IPS-18c (cell line): ENCODE measurements around the gene RNU6-8.

Source experiments
- H3K4me3 ChIP-seq: 2 replicates; pipeline ENCODE4 v1.7.0; 2013; ENCODE audit warnings: low read depth, mild to moderate bottlenecking, low read length, moderate library complexity; ENCODE audit not compliant: insufficient read depth
- H3K9me3 ChIP-seq: one replicate; pipeline ENCODE4 v1.6.1; 2013; ENCODE audit warnings: mild to moderate bottlenecking, low read length, moderate library complexity; ENCODE audit not compliant: control insufficient read depth, insufficient read depth

The RNU6-8 gene

GRCh38 chr14:32202998-32203882 is at the start of gene RNU6-8:
Gene RNU6-8 (minus strand): TSS chr14:32203269.
- H3K9me3 ChIP-seq, result no peaks in the 10 kb centered on the region
- peak within 1 kb of the TSS; percentile 83 for H3K4me3 ChIP-seq

GRCh38 chr14:32252030-32252670 is 49.1 kb upstream of the RNU6-8 start:
- Histone ChIP-seq H3K9me3 (no peaks in the 10 kb centered on the region), H3K4me3 (no peak overlapping the region)

GRCh38 chr14:32251530-32251929 is 48.5 kb upstream of the RNU6-8 start:
- H3K4me3 ChIP-seq, result no peak overlapping the region

GRCh38 chr14:32250681-32251080 is 47.6 kb upstream of the RNU6-8 start:
- Histone ChIP-seq H3K9me3 (no peaks in the 10 kb centered on the region), H3K4me3 (no peak overlapping the region)

More at GRCh38 chr14:32251530-32251929, 48.5 kb upstream of the RNU6-8 start:
- H3K9me3 ChIP-seq, result no peaks in the 10 kb centered on the region

DNA sequence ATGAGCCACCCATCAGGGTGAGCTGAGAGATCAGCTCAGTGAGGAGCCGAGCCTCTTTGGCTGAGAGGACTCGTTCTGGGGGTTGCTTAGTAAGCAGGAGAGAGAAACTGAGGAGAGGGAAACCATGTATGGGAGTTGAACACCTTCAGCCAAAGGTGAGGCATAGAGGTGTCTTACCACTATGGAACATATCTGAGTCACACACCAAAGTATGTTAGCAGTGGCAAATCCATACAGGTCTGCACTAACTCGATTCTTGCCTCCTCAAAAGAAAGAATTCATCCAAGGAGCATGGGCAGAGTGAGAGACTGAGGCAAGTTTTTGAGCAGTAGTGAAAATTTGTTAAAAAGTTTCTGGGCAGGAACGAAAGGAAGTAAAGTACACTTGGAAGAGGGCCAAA is 46.7 kb upstream of the RNU6-8 start:
- no peaks in the 10 kb centered on the region for H3K9me3 ChIP-seq
- H3K4me3 ChIP-seq, result no peak overlapping the region

DNA sequence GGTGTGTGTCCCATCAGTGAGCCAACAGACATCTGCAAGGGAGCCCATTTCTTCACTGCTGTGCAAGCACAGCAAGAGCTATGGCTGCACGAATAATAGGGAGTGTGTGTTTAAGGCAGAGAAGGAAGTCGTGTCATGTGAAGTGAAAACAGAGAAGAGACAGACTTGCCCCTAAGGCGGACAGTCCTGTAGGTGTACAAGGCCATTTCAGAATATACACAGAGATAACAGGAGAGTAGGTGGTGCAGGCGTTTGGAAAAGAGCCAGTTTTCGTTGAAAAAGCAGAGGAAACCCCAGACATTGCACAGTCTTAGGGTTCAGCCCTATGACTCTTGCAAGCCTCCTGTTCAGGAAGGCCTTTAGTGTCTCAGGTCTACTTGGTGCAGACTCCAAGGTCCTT is 46.3 kb upstream of the RNU6-8 start:
- Histone ChIP-seq H3K4me3 (no peak overlapping the region), H3K9me3 (no peaks in the 10 kb centered on the region)

DNA sequence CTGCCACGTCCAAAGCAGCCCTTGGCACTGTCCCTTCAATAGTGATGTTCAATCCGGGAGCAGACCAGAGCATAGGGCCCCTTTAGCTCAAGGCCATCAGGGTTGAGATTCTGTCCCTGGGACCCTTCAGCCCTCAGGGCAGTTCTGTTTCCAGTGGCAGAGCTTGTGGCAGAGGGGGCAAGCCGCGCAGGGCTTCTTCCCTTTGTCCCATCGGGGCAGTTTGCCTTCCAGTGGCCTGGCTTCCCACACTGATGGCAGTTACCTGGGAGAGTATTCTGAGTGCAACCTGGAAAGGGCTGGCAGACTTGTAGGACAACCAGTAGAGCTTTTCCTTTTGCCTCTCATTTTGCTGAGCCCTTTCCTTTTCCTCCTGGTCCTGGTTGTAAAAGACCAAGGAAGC is 43.7 kb upstream of the RNU6-8 start:
- Histone ChIP-seq H3K4me3 (no peak overlapping the region), H3K9me3 (no peaks in the 10 kb centered on the region)

DNA sequence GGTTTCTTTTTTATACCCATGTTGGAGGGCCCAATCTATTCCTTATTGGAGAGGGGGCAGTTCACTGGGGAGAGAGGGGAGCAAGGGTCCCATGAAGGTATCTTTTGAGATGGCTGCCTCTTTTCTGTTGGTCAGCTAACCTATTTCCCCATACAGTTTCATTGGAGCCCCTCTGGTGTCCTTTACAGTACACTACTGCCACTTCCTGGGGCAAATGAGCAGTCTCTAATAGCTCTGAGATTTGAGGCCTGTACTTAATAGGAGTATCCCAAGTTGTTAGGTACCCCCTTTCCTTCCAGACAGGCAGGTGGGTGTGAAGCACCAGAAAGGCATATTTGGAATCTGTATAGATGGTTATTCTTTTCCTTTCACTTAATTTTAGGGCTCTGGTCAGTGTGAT is 41.3 kb upstream of the RNU6-8 start:
- Histone ChIP-seq H3K9me3 (peaks cover 11% of the 10 kb centered on the region), H3K4me3 (no peak overlapping the region)

- H3K9me3 ChIP-seq, result no peaks in the 10 kb centered on the region
- no peak overlapping the region for H3K4me3 ChIP-seq
Measured at GRCh38 chr14:32233260-32233659, 30.2 kb upstream of the RNU6-8 start.

DNA sequence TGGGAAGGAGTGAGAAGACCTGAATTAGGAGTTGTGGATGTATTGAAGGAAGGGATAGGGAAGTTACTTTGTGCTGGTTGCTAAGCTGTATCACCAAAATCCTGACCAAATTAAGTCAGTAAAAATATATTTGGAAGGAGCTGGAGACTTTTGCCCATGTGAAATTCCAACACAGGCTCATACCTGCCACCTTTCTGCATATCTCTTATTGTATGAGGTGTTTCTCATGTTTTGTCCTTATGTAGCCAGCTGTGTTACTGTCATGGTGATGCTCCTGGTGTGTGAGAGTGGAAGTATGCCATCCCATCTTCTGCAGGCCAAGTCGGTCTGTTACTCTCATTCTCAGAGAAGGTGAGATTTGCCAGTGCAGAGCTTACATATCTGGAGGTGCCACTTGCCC is 29.4 kb upstream of the RNU6-8 start:
- no peak overlapping the region for H3K4me3 ChIP-seq
- H3K9me3 ChIP-seq, result no peaks in the 10 kb centered on the region

GRCh38 chr14:32230695-32231280 is 27.7 kb upstream of the RNU6-8 start:
- H3K4me3 ChIP-seq, result no peak overlapping the region
- peaks cover 2% of the 10 kb centered on the region for H3K9me3 ChIP-seq

DNA sequence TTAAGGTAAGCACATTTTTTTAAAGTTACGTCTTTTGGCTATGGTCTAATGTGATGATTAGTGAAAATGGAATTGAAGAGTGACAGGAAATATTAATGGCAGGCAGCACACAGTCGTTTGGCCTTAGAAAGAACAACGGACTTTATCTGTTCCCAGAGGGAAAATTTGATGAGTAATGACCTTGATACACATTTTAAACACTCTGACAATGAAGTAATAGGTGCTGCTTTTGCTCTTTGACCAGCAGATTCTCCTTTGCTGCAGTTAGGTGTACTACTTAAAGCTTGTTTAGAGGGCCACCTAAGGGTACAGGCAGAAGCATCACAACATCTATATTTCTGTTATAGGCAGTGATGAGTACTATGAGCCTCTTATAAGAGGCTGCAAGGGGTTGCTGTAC is 27.1 kb upstream of the RNU6-8 start:
- H3K9me3 ChIP-seq, result peaks cover 2% of the 10 kb centered on the region
- no peak overlapping the region for H3K4me3 ChIP-seq

DNA sequence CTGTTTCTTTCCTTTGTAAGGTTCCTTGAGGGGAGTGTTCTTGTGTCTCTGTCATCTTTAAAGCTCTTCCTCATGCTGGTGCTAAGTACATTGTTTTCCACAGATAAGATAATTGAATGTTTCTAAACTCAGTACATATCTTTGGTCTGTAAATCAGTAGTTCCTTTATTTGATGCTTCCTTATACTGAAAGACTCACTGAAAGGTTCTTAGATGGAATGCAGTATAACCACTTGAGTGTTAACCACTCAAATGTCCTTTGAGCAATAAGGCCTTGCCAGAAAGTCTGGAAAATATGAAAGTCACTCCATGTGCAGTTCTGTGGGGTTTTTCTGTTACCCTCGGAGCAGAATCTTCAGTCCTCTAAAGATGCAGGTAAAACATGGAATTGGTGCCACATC is 23.0 kb upstream of the RNU6-8 start:
- Histone ChIP-seq H3K4me3 (no peak overlapping the region), H3K9me3 (peaks cover 2% of the 10 kb centered on the region)

DNA sequence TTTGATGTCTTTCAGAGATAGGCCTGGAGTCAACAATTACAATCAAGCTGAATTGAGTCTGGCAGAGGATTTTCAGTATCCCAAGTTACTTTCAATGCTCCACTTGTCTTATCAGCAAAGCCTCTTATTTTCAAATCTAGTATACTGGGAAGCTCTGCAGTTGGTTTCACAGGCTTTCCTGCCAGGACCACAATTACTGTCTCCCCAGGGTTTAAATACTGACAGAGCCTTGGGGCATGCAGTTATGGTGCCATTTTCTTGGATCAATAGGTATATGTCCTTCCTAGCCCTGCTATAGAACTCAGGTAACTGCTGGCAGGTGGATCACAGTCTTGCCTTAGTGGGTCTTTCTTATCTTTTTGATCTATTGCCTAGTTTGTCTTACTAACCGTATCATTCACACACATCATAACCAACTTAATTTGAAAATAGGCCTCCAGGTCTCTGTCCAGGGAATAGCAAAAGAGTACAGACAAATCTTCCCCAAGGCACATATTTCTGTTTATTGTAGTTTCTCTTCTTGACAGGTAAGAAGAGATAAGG is 22.4 kb upstream of the RNU6-8 start:
- Histone ChIP-seq H3K9me3 (peaks cover 2% of the 10 kb centered on the region), H3K4me3 (no peak overlapping the region)

- Histone ChIP-seq H3K9me3 (peaks cover 2% of the 10 kb centered on the region), H3K4me3 (no peak overlapping the region)
Measured at GRCh38 chr14:32224737-32225377, 21.8 kb upstream of the RNU6-8 start.

DNA sequence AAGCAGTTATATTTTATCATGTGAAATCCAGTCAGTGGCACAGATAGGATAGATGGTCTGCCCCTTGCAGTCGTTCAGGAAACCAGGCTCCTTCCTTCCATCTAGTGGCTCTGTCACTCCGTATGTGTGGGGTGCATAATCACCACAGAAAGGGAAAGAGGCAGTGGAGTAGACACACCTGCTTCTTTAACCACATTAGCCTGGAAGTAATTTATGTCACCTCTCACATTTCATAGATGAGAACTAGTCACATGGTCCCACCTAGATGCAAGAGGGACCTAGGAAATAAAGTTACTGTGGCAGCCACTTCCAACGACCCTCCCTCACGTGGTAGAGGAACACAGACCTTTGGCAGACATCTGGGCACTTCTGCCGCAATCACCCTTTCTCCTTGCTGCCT is 14.2 kb upstream of the RNU6-8 start:
- no peaks in the 10 kb centered on the region for H3K9me3 ChIP-seq
- H3K4me3 ChIP-seq, result no peak overlapping the region

- Histone ChIP-seq H3K4me3 (no peak overlapping the region), H3K9me3 (no peaks in the 10 kb centered on the region)
Measured at GRCh38 chr14:32212833-32213232, 9.8 kb upstream of the RNU6-8 start.
